HG03097 (cell line): ENCODE results near the gene LMAN2L.
A peak's percentile ranks its signal among the peaks of the same experiment; 100 is the strongest.

Source experiments
- ATAC-seq: cut with Tn5 transposase; IDR thresholded peaks from one replicate; pipeline ENCODE4 v1.9.1; 2021; ENCODE audit not compliant: unreplicated experiment, low FRiP score

Gene LMAN2L, protein sequence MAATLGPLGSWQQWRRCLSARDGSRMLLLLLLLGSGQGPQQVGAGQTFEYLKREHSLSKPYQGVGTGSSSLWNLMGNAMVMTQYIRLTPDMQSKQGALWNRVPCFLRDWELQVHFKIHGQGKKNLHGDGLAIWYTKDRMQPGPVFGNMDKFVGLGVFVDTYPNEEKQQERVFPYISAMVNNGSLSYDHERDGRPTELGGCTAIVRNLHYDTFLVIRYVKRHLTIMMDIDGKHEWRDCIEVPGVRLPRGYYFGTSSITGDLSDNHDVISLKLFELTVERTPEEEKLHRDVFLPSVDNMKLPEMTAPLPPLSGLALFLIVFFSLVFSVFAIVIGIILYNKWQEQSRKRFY

DNA sequence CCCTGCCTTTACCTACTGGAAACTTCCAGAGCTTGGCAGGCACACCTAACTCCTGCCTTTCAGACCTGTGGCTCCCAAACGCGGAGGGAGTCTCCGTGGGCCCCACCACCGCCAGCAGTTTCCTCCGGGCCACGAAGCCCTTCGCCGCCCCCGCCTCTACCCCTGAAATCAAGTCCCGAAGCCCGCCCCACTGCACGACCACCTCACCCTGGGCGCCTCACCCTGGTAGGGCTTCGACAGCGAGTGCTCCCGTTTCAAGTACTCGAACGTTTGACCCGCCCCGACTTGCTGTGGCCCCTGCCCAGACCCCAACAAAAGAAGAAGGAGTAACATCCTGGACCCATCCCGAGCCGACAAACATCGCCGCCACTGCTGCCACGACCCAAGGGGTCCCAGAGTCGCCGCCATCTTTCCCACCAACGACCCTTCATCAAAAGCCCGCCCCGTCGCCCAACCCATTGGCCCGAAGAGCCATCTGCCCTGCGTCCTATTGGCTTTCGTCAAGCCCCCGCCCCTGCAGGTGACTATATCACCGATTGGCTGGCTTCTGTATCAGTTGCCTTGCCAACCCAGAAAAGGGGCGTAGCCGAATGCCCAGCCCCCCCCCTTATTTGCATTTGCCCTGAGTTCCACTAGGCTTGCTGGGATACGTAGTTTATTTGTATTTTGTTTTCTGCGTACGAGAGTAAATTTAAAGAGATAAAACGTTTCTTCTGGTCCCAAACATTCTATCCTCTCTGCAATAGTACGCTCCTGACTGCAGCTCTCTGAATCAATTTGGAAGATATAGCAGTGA lies at the start of gene LMAN2L:
LMAN2L (minus strand) TSS at position 432 of the 796 bp plus-strand sequence; CDS start at position 408, 24 bp downstream.
- peak; percentile 96 for ATAC-seq

DNA sequence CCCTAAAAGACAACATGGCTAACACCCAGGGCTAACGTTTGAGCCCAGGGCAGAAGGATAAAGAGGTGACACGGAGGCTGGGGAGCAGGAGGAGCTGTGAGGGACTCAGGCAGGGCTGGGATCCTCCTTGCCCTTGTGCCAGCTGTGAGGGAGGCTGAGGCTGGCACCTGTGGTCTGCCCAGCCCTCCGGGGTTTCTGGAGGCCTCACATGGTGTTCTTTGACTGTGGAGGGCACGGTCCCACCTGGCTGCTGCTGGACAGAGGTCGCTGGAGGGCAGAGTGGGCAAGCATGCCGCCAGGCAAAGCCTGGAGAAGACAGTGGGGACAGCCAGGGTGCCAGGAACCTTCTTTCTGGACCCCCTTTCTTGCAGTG lies 49.4 kb upstream of the LMAN2L start:
- no peak for ATAC-seq

DNA sequence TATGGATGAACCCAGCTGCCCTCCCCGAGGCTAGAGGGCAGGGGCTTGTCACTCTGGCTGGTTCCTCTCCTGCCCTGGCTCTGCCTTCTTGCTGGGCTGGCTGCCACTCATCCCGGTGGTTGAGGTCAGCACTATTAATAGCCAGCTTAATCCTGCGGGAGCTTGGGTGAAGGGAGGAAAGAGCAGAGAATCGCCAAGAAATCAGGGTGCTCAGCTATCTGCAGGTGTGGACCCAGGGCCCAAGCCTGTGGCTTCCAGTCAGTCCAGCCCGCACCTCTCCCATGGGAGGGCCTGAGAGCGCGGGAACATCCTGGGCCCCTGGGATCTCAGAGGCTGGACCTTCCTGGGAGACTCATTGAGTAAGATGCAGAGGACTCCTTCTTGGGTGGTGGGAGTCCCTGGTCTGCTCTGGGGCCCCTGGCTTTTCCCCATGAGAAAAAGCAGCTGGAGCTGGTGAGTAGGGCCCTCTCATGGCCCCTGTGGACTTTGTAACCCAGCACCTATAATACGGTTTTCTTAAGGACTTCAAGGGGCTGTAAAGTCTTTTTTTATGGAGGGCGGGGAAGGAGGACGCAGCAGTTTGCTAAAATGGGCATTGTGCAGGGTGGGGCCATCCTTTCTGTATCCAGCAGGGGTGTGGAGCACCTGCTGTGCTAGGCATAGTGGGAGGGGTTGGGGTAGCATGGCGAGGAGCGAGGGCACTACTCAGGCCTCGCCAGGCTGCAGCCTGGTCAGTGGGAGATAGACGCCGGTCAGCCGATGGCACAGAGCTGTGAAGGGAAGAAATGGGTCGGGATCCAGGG lies 48.8 kb upstream of the LMAN2L start:
- no peak for ATAC-seq

DNA sequence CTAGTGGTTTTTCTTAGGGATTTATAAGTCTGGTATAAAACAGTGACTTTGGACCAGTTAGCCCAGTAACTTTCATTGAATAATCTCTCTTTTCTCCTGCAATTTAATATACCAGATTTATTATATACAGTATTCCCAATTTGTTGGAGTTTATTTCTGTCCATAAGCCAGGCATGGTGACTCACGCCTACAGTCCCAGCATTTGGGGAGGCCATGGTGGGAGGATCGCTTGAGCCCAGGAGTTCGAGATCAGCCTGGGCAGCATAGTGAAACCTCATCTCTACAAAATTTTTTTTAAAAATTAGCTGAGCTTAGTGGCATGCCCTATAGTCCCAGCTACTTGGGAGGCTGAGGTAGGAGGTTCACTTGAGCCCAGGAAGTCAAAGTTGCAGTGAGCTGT lies 47.5 kb upstream of the LMAN2L start:
- no peak for ATAC-seq

DNA sequence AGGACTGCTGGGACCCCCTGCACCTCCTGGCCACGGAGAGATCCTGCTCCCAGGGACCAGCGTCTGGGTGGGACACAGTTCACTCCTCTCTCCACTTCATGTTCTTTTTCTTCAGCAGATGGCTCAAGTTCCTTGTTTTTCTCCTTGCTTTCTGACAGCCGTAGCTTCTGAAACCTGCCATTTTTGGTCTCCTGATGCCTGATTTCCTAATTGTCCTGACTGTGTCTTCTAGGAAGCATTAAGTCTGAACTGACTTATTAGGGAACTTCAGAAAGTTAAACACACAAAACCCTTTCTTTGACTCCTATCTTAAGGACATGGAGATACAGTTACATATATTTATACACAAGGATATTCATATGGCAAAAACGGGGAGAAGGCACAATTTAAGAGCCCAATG lies 43.5 kb upstream of the LMAN2L start:
- ATAC-seq, result no peak

DNA sequence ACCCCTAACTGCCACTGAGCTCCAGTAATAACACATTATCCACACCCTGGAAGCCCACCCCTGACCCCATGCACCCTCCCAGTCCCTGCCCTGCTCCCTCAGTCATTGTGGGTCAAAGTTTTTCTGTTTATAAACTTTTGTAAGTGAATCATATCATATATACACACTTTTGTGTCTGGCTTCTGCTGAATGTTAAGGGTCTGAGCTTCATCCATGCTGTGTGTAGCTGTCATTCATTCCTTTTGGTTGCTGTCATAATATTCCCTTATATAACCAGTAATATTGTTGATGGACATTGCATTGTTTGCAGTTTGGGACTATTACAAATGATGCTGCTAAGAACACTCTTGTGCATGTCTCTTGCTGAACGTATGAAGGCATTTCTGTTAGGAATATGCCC lies 35.3 kb upstream of the LMAN2L start:
- no peak for ATAC-seq

DNA sequence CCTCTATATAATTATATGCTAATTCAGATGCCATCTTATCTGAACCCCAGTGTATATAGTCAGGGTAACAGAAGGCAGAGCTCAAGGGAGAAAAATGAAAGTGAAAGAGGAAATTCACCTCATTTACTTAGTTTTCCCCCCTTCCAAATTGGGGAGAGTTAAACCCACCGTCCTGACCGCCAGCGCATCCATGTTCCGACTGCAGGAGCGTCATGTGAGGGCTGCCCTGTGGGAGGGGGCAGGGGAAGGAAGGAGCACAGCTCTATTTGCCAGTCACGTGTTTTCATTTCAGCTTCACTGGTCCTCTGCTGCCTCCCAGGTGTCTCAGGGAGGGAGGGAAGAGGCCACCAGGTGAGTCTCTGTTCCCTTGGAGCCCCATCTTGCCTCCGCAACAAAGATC lies 34.1 kb upstream of the LMAN2L start:
- no peak for ATAC-seq

DNA sequence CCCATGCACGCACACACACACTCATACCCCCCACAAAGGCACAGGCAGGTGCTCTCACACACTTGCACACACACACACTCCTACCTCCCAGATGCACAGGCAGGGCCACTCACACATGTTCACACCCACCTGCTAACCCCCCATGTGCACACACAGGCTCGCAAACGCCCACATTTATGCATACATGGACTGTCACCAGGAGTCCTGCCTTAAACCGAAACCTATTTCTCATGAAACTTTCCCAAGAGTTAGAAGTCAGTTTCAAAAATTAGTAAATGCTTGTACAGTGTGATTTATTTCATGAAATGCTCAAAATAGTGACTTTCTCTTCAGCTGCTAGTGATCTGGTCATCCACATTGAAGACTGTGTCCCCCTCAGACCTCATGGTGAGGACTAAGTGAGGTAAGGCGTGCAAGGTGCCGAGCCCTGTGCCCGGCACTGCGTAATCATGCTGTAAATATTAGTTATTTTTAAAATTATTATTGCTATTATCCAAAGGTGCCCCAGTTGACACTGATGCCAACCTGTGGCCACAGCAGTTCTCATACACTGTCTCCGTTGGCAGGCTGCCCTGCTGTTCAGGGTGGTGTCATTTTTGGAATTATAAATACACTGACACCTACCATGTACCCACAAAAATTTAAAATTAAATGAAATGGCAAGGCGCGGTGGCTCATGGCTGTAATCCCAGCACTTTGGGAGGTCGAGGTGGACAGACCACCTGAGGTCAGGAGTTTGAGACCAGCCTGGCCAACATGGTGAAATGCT lies 33.2 kb upstream of the LMAN2L start:
- no peak for ATAC-seq

DNA sequence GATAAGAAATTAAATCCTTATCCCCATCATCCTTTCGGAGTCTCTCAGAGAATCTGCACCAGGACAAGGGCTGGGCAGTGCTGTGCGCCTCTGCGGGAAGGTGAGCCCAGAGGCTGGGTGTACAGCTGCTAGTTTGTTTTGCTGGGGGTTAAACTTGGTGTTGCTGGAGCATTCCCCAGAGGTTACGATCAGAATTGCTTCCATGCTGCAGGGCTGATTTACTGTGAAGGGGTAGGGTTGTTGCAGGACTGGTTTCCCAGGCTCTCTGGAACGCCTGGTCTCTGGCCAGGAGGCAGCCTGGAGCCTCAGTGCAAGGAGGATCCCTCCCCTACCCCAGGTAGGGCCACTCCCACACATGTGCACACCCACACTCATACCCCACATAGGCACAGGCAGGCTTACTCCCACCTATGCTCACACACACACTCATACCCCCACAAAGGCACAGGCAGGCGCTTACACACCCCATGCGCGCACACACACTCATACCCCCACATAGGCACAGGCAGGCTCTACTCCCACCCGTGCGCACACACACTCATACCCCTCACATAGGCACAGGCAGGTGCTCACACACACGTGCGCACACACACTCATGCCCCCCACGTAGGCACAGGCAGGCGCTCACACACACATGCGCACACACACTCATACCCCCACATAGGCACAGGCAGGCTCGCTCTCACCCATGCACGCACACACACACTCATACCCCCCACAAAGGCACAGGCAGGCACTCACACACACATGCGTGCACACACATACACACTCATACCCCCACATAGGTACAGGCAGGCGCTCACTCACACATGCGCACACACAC lies 32.1 kb upstream of the LMAN2L start:
- no peak for ATAC-seq

DNA sequence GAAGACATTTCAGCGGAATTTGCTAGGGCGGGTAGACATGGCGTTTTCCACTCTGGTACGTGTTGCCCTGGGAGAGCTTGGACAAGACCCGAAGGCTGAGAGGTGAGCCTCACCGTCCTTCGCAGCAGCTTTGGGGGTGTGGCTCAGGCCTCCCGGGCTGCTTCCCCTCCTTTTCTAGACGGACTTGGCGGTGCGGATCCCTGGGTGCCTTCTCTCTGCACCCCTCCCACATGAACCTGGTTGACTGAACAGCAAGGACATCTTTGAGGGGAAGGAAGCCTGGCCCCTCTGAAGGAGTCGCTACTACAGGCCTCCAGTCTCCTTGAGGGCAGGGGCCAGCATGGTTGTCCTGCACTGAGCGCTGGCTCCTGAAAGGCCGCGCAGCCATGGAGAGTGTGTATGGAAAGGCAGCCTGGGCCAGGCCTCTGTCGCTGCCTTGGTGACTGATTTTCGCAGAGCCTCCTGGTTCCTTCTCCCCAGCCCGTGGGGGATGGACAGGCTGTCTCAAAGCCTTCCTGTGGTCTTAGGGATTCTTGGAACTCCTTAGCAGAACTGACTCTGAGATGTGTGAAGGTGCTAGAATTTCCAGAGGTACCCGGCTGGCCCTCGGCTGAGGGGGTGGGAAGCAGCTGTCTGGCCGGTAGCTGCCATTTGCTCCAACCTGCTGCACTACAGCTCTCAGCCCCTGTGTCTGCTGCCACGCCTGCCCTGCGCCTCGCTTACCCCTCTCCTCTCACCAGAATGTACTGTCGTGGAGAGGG lies 30.8 kb upstream of the LMAN2L start:
- ATAC-seq, result no peak

DNA sequence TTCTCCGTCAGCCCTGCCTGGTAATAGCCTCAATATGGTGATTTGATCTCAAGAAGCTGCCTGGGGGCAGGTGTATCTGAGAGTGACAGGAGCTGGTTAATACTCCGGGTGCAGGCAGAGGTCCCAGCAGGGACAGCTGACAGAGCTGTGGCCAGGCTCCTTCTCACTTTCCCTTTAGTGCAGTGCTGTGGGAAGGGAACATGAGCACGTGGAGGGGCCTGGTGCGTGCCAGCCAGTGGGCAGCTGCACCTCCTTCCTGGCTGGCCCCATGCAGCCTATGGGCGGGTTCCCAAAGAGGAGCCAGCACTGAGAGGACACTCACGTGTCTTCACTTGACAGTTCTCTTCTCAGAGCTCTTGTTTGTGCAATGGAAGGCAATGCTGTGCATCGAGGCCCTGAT lies 29.9 kb upstream of the LMAN2L start:
- ATAC-seq, result no peak

DNA sequence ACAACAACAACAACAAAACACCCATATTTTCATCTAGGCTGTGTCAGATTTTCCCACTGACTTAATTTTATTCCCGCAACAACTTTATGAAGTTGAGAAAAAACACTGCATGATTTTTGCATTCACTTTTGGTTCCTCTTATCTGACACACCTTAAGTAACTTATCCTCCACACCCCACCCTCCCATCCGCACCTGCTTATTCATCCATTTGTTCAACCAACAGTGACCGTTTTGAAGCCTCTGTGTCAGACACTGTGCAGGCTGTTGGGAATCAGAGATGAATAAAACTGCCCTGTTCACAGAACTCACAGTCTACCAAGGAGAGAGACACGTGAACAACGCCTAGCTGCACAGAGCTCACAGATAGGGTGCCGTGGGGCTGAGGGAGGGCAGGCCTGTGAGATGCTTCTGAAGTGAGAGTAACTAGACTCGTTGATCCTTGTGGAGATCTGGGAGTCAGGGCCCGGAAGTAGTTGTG lies 28.3 kb upstream of the LMAN2L start:
- ATAC-seq, result no peak

DNA sequence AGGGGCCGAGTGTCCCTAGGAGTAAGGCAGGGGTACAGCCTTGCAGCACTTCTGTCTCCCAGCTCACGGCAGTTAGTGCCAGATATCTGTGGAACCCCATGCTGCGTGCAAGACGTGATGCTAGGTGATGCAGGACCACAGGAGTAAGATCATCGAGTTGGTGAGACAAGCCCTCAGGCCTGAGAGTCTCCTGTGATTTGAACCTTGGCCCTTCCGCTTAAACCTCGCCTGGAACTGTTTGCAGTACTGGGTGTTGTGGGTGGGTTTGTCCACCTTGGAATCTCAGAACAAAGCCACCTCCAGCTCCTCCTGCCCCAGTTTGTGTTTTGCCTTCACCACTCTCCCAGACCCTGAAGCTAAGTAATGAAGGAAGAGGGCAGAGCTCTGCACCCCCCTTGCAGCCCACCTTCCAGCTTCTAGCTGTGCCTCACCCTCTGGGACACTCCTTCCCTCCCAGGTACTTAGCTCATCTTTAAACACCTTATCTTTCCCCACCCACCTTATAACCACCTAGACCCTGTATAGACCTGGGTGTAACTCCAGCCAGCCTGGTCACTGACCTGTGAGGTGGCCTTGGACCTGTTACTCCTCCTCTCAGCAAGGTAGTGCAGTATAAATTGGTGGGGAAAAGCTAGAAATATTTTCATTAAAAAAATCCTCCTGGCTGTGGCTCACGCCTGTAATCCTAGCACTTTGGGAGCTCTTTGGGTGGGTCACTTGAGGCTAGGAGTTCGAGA lies 27.4 kb upstream of the LMAN2L start:
- no peak for ATAC-seq

DNA sequence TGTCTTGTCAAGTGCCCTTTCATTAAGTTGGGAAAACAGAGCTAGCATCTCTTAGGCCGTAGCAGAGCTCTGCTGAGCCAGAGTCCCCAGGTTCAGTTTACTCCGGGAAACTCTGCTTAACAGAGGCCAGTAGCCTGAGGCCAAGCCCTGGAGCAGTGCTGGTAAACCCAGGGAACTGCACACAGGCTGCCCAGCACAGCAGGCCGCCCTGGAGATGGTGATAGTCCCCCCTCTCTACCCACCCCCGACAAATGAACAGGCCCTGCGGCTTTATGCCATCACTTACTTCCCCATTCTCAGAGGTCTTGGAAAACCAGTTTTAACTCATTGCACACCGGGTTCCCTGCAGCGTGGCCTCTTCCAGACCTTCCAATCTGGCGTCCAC lies 24.4 kb upstream of the LMAN2L start:
- no peak for ATAC-seq

DNA sequence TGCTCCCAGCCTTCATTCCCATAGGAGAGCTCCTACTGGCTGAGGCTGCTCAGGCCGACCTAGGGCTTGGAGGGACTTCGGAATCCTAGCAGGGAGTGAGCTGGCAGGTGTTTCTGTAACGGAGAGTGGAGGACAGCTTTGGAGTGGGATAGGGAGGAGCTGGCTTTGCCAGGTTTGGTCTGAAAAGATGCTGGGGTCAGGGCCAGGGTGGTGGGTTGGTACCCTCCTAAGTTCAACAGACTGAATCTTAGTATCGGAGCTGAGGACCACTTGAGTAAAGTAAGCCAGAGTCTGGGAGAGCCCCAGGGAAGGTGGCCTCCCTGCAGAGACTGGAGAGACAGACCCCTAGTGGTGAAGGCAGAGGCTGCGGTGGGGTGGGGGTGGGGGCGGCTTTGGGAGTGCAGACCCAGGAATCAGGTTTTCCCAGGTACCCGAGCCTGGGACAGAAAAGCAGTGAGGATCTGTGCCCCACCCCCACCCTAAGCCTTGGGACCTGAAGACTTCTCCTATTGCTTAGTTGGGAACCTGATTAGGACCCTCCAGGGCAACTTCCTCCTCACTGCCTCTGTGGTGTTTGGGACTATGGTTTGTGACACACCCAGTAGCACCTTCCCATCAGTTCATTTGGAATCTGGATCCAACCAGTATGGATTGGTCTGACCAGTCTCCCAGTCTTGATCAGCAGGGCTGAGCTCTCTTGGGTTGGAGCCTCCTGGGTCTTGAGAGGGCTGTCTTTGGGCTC lies 23.8 kb upstream of the LMAN2L start:
- ATAC-seq, result no peak

DNA sequence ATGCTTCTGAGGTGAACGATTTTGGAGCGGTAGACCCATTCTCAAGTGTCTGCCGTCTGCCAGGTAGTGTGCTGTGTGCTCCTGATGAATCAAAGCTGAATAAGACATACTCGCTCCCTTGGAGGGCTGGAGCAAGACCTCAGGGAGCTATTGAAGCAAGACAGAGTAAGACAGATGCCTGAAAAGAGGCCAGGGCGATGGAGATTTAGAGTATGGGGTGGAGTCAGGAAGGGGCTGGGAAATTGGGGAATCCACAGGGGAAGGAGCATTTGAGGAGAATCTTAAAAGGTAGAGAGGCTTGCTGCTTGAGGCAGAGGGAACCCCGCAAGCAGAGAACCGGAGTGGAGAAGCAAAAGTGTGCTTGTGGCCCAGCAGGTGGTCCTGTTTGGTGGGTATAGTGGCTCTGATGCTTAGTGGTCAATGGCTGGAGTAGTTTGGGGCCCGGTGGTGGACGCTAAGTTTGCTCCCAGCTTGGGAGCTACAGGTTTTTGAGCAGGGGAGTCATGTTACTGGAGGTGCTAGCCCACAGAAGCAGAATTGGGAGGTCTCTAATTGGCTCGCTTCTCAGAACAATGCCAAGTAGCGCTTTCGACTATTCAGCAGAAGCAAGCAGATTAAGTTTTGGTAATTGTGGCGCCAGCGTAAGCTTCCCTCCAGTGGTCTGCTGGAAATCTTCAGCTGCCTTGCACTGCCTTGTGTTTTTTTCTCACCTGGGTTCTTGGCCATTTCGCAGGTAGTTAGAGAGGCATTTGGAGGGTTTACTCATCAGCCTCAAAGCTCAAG lies 22.9 kb upstream of the LMAN2L start:
- no peak for ATAC-seq
